GM12891 (cell line): Measurements from ENCODE around the gene PPIL1.
"Not testable (repeated sequence)": the region's sequence is repeated elsewhere in the genome, so short reads cannot be mapped to it uniquely, and the experiment has no call there.

Experiments used
- DNase-seq: peaks from one replicate; pipeline ENCODE4 v3.0.0; 2011; ENCODE audit warnings: low spot score; ENCODE audit not compliant: insufficient read length
- FAIRE-seq: peaks from 2 replicates; lab custom pipeline; 2011; peaks lifted over from hg19 to GRCh38; lab: Jason Lieb, UNC
- PAX5 ChIP-seq: IDR thresholded peaks from 2 replicates; pipeline ENCODE4 v1.6.1; 2011; ENCODE audit warnings: low read length, moderate library complexity, mild to moderate bottlenecking; ENCODE audit not compliant: insufficient read depth, severe bottlenecking
- POLR2A ChIP-seq: IDR thresholded peaks from 2 replicates; pipeline ENCODE4 v1.6.1; 2011; ENCODE audit warnings: low read depth, low read length, control low read depth
- POLR2AphosphoS5 ChIP-seq: IDR thresholded peaks from 2 replicates; pipeline ENCODE4 v1.6.1; 2011; ENCODE audit warnings: low read depth, low read length, control low read depth
- POU2F2 ChIP-seq: IDR thresholded peaks from 2 replicates; pipeline ENCODE4 v1.6.1; 2011; ENCODE audit warnings: low read depth, mild to moderate bottlenecking, control low read depth, low read length, moderate library complexity
- SPI1 ChIP-seq: IDR thresholded peaks from 2 replicates; pipeline ENCODE4 v1.6.1; 2011; ENCODE audit warnings: low read depth, low read length, control low read depth
- TAF1 ChIP-seq: IDR thresholded peaks from 2 replicates; pipeline ENCODE4 v1.6.1; 2011; ENCODE audit warnings: low read depth, low read length, control low read depth

The PPIL1 gene

GRCh38 chr6:36912586-36912985 lies 38.0 kb upstream of the PPIL1 start:
- FAIRE-seq (peak; percentile 96), DNase-seq (peak; percentile 39)
- TF ChIP-seq POLR2AphosphoS5 (no peak), PAX5 (no peak), TAF1 (no peak), POU2F2 (no peak), POLR2A (no peak), SPI1 (no peak)

GRCh38 chr6:36912030-36912454 lies 37.4 kb upstream of the PPIL1 start:
- no peak for DNase-seq
- FAIRE-seq: no peak
- peak; percentile 81 for TF ChIP-seq SPI1
- TF ChIP-seq TAF1: 0 out of 2 replicates have a peak, but pooled peaks have one; percentile 15
- TF ChIP-seq PAX5: no peak

- no peak for FAIRE-seq
- no peak for DNase-seq
- TF ChIP-seq PAX5 (no peak), POLR2AphosphoS5 (no peak), SPI1 (no peak), TAF1 (no peak), POLR2A (no peak), POU2F2 (no peak)
Observed at GRCh38 chr6:36908747-36909146, 34.1 kb upstream of the PPIL1 start.

- FAIRE-seq (no peak), DNase-seq (no peak)
- no peak for TF ChIP-seq TAF1
- TF ChIP-seq SPI1: no peak
- no peak for TF ChIP-seq POU2F2
Observed at GRCh38 chr6:36907781-36908180, 33.2 kb upstream of the PPIL1 start.

GRCh38 chr6:36906539-36907325 lies 32.1 kb upstream of the PPIL1 start:
- no peak for DNase-seq
- no peak for TF ChIP-seq TAF1
- TF ChIP-seq POU2F2: no peak
- no peak for TF ChIP-seq POLR2A
- no peak for TF ChIP-seq POLR2AphosphoS5
- TF ChIP-seq PAX5: no peak
- TF ChIP-seq SPI1: no peak
- FAIRE-seq: no peak

- TF ChIP-seq SPI1 (no peak), POLR2AphosphoS5 (no peak), POLR2A (no peak), POU2F2 (no peak), TAF1 (no peak), PAX5 (no peak)
- DNase-seq (no peak), FAIRE-seq (no peak)
Observed at GRCh38 chr6:36904851-36905393, 30.3 kb upstream of the PPIL1 start.

- DNase-seq (no peak), FAIRE-seq (no peak)
- no peak for TF ChIP-seq POLR2AphosphoS5
- TF ChIP-seq TAF1: no peak
- no peak for TF ChIP-seq SPI1
- TF ChIP-seq PAX5: no peak
- no peak for TF ChIP-seq POLR2A
- no peak for TF ChIP-seq POU2F2
Observed at GRCh38 chr6:36904114-36904513, 29.5 kb upstream of the PPIL1 start.

- no peak for DNase-seq
- TF ChIP-seq POLR2AphosphoS5 (no peak), SPI1 (no peak), PAX5 (no peak), TAF1 (no peak), POLR2A (no peak), POU2F2 (no peak)
Observed at GRCh38 chr6:36897609-36898008, 23.0 kb upstream of the PPIL1 start.

GRCh38 chr6:36893976-36894932 lies 19.7 kb upstream of the PPIL1 start:
- FAIRE-seq: no peak
- TF ChIP-seq POU2F2 (no peak), TAF1 (no peak), SPI1 (no peak), POLR2AphosphoS5 (no peak), PAX5 (no peak), POLR2A (no peak)
- DNase-seq: no peak

More at GRCh38 chr6:36897609-36898008, 23.0 kb upstream of the PPIL1 start:
- no peak for FAIRE-seq

- not testable (repeated sequence) for FAIRE-seq, DNase-seq
Observed at GRCh38 chr6:36891153-36891552, 16.6 kb upstream of the PPIL1 start.
